Duodenal mucosa (tissue), 2 donors: ENCODE data around the gene CYP4F8.
A peak's percentile ranks its signal among the peaks of the same experiment; 100 is the strongest.

Experiments used
- H3K27ac ChIP-seq: one replicate; pipeline ENCODE4 v1.7.0; 2013; ENCODE audit warnings: low read depth, low read length
- H3K27me3 ChIP-seq, 2 donors: one replicate each; pipeline ENCODE4 v1.7.0; 2013; ENCODE audit warnings: low read length in 2 of 2, control low read depth in 1 of 2; ENCODE audit not compliant: insufficient read depth in 2 of 2, control insufficient read depth in 1 of 2
- H3K36me3 ChIP-seq, 2 donors: one replicate each; pipeline ENCODE4 v1.7.0; 2013; ENCODE audit warnings: low read length in 2 of 2, control low read depth in 1 of 2; ENCODE audit not compliant: insufficient read depth in 2 of 2, control insufficient read depth in 1 of 2
- H3K4me1 ChIP-seq, 2 donors: one replicate each; pipeline ENCODE4 v1.7.0; 2013; ENCODE audit warnings: low read length in 2 of 2, control low read depth in 1 of 2; ENCODE audit not compliant: insufficient read depth in 2 of 2, control insufficient read depth in 1 of 2
- H3K4me3 ChIP-seq, 2 donors: one replicate each; pipeline ENCODE4 v1.7.0; 2013; ENCODE audit warnings: low read length in 2 of 2, low read depth in 1 of 2
- H3K9ac ChIP-seq, 2 donors: one replicate each; pipeline ENCODE4 v1.7.0; 2013; ENCODE audit warnings: low read length in 2 of 2, low read depth in 1 of 2
- H3K9me3 ChIP-seq, 2 donors: one replicate each; pipeline ENCODE4 v1.7.0; 2013; ENCODE audit warnings: low read length in 2 of 2, control low read depth in 1 of 2; ENCODE audit not compliant: control insufficient read depth in 1 of 2

Gene CYP4F8, protein sequence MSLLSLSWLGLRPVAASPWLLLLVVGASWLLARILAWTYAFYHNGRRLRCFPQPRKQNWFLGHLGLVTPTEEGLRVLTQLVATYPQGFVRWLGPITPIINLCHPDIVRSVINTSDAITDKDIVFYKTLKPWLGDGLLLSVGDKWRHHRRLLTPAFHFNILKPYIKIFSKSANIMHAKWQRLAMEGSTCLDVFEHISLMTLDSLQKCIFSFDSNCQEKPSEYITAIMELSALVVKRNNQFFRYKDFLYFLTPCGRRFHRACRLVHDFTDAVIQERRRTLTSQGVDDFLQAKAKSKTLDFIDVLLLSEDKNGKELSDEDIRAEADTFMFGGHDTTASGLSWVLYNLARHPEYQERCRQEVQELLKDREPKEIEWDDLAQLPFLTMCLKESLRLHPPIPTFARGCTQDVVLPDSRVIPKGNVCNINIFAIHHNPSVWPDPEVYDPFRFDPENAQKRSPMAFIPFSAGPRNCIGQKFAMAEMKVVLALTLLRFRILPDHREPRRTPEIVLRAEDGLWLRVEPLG

DNA sequence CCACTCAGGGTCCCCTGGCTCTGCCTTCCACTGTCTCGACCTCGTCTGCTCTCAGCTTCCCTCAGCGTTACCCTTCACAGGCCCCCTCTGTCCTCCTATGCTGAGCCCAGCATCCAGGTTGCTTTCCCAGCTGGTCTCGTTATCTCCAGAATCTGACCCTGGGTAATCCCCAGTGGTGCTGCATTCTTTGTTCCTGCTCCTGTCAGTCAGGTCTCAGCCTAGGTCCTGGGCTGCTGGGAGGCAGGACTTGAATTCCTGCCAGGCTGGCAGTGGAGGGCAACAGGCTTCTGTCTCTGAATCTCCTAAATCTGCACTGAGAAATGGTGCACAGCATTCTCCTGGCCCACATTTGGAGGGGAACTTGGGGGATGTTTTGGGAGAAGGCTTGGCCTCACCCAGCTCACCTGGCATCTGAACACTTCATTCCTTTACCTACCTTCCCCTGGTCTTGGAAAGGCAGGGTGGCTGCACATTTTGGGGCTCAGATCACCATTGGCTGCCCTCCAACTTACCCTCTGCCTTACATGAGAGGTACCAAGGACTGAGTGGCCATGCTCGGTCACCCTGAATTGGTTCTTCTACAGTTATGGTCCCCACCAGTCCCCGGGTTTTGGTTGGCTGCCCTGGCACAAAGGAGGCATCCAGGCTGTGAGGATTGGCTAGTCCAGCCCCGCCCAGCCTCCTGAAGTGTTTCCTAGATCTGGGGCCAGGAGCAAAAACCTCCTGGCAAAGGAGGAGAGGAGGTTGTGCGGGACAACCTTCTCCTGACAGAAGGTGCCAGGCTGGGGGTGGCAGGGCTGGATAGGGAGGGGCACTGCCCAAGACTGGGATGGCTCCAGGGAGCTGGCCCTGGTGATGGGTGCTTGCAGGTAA, at the start of gene CYP4F8:
Gene CYP4F8 (plus strand): TSS at position 712 of the 873 bp plus-strand sequence. CDS start 399 bp downstream, outside the sequence.
- Histone ChIP-seq H3K27me3 (no peaks in the 10 kb centered on the region), H3K9me3 (no peaks in the 10 kb centered on the region), H3K27ac (no peak within 1 kb of the TSS), H3K9ac (no peak within 1 kb of the TSS), H3K4me1 (no peaks in the 10 kb centered on the region), H3K4me3 (no peak within 1 kb of the TSS), H3K36me3 (no peaks in the 10 kb centered on the region)

DNA sequence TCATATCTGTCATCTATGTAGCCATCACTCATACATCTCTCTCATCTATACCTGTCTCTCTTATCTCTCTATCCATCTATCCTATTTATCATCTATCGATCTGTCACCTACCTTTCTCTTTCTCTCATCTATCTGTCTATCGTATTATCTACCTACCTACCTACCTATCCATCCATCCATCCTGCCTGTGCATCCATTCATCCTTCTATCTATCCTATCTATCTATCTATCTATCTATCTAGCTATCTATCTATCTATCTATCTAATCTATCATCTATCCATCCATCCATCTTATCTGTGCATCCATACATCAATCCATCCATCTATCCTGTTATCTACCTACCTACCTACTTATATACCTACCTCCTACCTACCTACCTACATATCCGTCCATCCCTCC, 44.6 kb upstream of the CYP4F8 start:
- no peak overlapping the region for H3K27ac ChIP-seq
- peaks cover 0 to 18% of the 10 kb centered on the region in 2 donors for H3K27me3 ChIP-seq
- H3K4me1 ChIP-seq, result no peaks in the 10 kb centered on the region
- H3K4me3 ChIP-seq, result no peak overlapping the region
- no peaks in the 10 kb centered on the region for H3K36me3 ChIP-seq
- H3K9me3 ChIP-seq, result no peaks in the 10 kb centered on the region
- H3K9ac ChIP-seq, result no peak overlapping the region

DNA sequence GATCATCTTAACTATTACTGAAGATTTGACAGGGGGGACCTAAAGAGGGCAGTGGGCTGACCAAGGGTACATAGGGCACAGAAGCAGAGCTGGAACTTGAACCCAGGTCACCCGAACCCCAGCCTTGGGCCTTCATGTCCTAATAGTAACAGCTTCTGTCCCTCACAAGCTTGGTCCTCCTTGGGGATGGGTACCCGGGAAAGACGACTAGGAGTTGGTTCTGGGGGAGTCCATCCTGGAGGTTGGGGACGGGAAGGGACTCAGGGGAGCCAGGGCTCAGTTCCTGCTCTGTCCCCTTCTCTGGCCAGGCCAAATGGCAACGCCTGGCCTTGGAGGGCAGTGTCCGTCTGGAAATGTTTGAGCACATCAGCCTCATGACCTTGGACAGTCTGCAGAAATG, 39.6 kb upstream of the CYP4F8 start:
- Histone ChIP-seq H3K4me3 (no peak overlapping the region), H3K27me3 (peaks cover 0 to 5% of the 10 kb centered on the region in 2 donors), H3K36me3 (no peaks in the 10 kb centered on the region), H3K9ac (no peak overlapping the region), H3K4me1 (no peaks in the 10 kb centered on the region), H3K9me3 (no peaks in the 10 kb centered on the region), H3K27ac (no peak overlapping the region)

DNA sequence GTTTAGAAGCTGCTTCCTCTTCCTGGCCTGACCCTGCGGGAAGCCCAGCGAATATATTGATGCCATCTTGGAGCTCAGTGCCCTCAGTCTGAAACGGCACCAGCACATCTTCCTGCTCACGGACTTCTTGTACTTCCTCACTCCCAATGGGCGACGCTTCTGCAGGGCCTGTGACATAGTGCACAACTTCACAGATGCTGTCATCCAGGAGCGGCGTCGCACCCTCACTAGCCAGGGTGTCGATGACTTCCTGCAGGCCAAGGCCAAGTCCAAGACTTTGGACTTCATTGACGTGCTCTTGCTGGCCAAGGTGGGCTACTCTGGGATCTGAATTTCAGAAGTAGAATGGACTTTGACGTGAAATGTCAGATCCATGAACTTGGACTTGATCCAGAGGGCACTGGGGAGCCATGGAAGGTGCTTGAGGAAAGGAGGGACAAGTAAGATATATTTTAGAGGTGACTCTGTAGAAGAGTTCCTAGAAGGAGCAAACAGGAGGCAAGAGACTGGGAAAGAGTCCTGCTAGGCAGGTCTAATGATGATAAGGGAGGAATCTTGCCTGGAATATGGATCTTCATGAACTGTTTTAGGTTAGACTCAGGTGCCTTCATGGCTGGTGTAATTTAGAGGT, 38.4 kb upstream of the CYP4F8 start:
- H3K4me3 ChIP-seq, result no peak overlapping the region
- H3K9me3 ChIP-seq, result no peaks in the 10 kb centered on the region
- H3K27me3 ChIP-seq, result peaks cover 0 to 5% of the 10 kb centered on the region in 2 donors
- no peaks in the 10 kb centered on the region for H3K4me1 ChIP-seq
- H3K36me3 ChIP-seq, result no peaks in the 10 kb centered on the region
- no peak overlapping the region for H3K9ac ChIP-seq
- H3K27ac ChIP-seq, result no peak overlapping the region

DNA sequence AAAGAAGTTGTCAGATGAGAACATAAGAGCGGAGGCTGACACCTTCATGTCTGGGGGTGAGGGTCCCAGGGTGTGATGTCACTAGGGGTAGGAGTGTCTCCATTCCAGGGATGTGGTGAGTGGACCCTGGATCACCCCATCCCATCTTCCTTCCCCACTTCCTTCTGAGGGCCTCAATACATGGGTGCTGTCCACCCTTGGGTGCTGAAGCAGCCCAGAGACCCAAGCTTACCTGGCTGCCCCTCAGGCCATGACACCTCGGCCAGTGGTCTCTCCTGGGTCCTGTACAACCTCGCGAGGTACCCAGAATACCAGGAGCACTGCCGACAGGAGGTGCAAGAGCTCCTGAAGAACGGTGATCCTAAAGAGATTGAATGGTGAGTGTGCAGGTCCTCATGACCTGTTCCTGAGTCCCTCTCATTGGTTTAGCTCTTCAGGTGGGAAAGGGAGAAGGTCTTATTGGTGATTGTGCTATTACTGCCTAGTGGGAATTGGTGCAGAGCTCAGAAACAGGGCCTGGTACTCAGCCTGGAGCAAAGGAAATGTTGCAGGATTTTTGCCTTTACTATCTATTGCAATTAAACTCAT, 37.7 kb upstream of the CYP4F8 start:
- Histone ChIP-seq H3K4me3 (no peak overlapping the region), H3K27ac (no peak overlapping the region), H3K36me3 (no peaks in the 10 kb centered on the region), H3K27me3 (peaks cover 0 to 3% of the 10 kb centered on the region in 2 donors), H3K9ac (no peak overlapping the region), H3K4me1 (no peaks in the 10 kb centered on the region), H3K9me3 (no peaks in the 10 kb centered on the region)

DNA sequence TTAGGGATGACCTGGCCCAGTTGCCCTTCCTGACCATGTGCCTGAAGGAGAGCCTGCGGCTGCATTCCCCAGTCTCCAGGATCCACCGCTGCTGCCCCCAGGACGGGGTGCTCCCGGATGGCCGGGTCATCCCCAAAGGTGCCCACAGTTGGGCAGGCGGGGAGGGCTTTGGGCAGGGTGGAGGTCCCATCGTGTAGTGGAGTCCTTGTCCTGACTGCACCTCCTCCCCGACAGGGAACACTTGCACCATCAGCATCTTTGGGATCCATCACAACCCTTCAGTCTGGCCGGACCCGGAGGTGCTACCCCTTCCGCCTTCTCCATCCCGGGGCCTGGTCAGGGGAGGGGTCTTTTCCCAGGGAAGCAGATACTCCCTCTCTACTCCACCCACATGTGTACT, 31.7 kb upstream of the CYP4F8 start:
- H3K27me3 ChIP-seq, result peaks cover 0 to 5% of the 10 kb centered on the region in 2 donors
- H3K9me3 ChIP-seq, result no peaks in the 10 kb centered on the region
- no peak overlapping the region for H3K4me3 ChIP-seq
- no peak overlapping the region for H3K27ac ChIP-seq
- H3K9ac ChIP-seq, result no peak overlapping the region
- H3K4me1 ChIP-seq, result peaks cover 0 to 8% of the 10 kb centered on the region in 2 donors
- H3K36me3 ChIP-seq, result no peaks in the 10 kb centered on the region

DNA sequence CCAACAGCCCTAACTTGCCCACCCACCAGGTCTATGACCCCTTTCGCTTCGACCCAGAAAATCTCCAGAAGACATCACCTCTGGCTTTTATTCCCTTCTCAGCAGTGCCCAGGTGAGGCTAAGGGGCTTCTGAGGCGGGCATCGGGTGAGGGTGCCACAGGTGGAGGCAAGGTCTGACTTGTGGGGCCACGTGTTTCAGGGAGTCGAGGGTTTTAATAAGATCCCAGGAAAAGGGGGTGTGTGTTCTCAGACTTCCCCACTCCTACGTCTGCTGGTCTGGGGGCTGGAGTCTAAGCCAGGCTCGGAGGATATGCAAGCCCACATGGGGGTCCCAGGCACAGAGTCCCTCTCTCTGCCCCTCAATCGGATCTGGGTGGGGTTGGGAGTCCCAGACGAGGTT, 30.9 kb upstream of the CYP4F8 start:
- Histone ChIP-seq H3K36me3 (no peaks in the 10 kb centered on the region), H3K9ac (no peak overlapping the region), H3K9me3 (no peaks in the 10 kb centered on the region), H3K4me1 (peaks cover 0 to 11% of the 10 kb centered on the region in 2 donors), H3K27me3 (peaks cover 0 to 5% of the 10 kb centered on the region in 2 donors), H3K4me3 (peak overlapping the region; percentile 40 to 41), H3K27ac (no peak overlapping the region)

DNA sequence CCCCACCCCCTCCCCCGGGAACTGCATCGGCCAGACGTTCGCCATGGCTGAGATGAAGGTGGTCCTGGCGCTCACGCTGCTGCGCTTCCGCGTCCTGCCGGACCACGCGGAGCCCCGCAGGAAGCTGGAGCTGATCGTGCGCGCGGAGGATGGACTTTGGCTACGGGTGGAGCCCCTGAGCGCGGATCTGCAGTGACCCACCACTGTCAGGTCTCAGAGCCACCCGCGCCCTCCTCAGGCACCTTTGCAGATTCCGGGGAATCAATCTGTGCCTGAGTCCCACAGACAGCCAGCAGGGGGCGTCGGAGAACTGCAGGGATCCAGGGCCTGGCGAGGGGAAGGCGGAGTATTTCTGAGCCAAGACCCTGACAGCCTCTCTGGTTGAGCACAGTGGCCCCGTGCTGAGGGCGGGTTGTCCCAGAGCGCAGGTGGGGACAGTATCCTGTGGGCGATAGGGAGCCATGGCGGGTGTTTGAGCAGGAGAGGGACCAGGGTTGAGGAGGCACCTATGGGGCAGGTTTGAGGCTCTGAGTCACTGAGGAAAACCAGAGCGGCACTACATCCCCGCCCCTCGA, 30.4 kb upstream of the CYP4F8 start:
- Histone ChIP-seq H3K4me1 (peaks cover 0 to 11% of the 10 kb centered on the region in 2 donors), H3K9ac (no peak overlapping the region), H3K9me3 (no peaks in the 10 kb centered on the region), H3K36me3 (no peaks in the 10 kb centered on the region), H3K27me3 (peaks cover 0 to 5% of the 10 kb centered on the region in 2 donors), H3K4me3 (peak overlapping the region; percentile 40 to 41), H3K27ac (no peak overlapping the region)

DNA sequence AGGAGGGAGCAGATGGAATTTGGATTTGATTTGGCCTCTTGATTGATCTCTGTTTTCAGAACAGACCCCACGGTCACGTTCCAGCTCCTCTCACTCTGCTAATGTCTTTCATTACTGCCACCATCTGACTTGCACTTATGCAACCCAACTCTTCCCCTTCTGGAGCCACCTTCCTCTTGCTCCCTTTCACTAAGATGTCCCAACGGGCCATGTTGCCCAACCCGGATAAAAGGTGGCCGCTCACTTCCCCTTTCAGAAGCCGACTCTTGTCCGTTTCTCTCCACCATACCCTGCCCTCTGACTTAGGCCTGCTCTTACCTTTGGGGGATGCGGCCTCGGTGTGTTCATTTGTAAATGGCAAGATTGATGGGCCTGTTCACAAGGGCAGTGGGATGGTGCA, 27.4 kb upstream of the CYP4F8 start:
- H3K4me1 ChIP-seq, result peaks cover 0 to 11% of the 10 kb centered on the region in 2 donors
- no peak overlapping the region for H3K9ac ChIP-seq
- H3K4me3 ChIP-seq, result no peak overlapping the region
- peaks cover 0 to 5% of the 10 kb centered on the region in 2 donors for H3K27me3 ChIP-seq
- H3K36me3 ChIP-seq, result no peaks in the 10 kb centered on the region
- no peak overlapping the region for H3K27ac ChIP-seq
- no peaks in the 10 kb centered on the region for H3K9me3 ChIP-seq
